Left ventricle myocardium superior (tissue), 1 donor: ENCODE measurements around the gene MRPL58. TPM values are rescaled to one million over a fixed set of nuclear protein-coding genes. Genes with fewer than 3 reads are reported as not detected.

Source experiments
- ATAC-seq: fragments of 200-7000 bp; cut with Tn5 transposase; one replicate; pipeline ENCODE4 v1.9.1; 2020; ENCODE audit warnings: mild to moderate bottlenecking, moderate library complexity
- DNase-seq: peaks from one replicate; pipeline ENCODE4 v3.0.0-alpha.2; 2020
- intact Hi-C: fragments of 100-400 bp; cut with micrococcal nuclease; formaldehyde crosslinking; loops from one replicate; pipeline ENCODE4 v1.11.0; 2022
- total RNA-seq: library from RNA; stranded (reverse); fragmentation: NEBNext Ultra II Directional; extraction: Animal tissue kit (Norgen Biotek cat#: 25700); gene quantifications from one replicate; pipeline ENCODE4 v1.2.1, GENCODE V29; 2021
- donor health status: DM: no; HTN: yes; CAD: no; lungs with severe emphysema.

MRPL58 gene
- total RNA-seq, 1 donor from 2014 or later: 51.5 TPM

- no peak for DNase-seq
- no peak for ATAC-seq
- intact Hi-C loops: no loop called here
Measured at GRCh38 chr17:75063626-75064025, 51.2 kb downstream of the MRPL58 start.

GRCh38 chr17:75064040-75064439 is 51.6 kb downstream of the MRPL58 start:
- DNase-seq: no peak
- intact Hi-C loops: no loop called here
- no peak for ATAC-seq

GRCh38 chr17:75064460-75064859 is 52.0 kb downstream of the MRPL58 start:
- DNase-seq: no peak
- intact Hi-C loops: no loop called here
- ATAC-seq: no peak

DNA sequence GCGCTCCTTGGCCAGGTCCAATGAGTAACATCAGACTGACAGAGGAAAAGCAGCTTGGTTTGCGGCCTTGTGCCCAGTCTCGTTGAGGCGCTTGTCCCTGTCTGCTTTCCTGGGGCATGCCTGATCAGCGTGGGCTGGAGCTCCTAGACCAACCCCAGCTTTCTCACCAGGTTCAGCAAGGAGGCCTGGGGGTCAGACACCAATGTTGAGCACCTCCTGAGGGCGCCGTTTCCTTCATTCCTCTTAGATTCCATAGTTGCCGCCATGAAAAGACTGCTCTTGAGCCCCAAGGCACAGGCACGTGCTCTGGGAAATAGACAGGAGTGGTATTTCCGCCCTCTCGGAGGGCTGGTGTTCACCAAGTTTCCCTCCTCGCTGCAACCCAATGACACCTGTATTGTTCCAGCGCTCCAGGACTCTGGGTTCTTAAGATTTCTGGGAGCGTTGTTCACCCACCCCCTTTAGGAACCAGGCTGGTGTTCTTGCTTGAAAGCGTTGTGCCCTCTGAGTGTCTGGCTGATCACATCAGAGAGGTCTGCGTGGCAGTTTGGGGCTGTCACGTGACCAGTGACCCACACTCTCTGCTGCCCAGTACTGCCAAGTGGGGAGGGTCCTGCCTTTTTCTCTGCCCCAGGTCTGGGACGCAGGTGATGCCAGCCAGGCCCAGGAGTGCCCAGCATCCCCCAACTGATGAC is 52.5 kb downstream of the MRPL58 start:
- intact Hi-C loops: no loop called here
- no peak for ATAC-seq
- DNase-seq: no peak

DNA sequence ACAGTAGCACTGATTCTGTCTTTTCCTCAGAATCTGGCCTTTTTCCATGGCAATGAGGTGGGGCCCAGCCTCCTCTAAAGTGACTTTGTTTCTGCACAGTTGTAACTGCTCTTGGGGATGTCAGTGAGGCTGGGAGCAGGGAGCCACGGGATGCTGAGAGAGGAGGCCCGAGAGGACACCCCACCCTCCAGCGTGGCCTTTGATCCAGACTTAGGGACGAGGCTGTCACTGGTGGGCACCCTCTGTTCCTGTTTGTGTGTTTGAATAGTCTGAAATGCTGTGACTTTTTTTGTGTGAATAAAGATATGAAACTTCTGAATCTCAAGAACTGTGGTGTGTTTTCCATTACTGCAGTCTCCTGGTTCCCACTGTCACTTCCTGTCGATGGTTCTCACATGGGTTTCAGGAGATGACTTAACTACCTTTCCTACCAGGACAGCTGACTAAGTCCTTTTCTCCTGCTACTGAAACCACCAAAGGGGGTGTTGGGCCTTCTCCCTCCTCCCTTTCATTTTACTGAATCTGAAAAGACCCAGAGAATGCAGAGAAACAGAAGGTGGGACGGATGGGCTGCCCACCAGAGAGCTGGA is 53.2 kb downstream of the MRPL58 start:
- no peak for ATAC-seq
- intact Hi-C loops: no loop called here
- DNase-seq: no peak

- ATAC-seq: no peak
- no peak for DNase-seq
- intact Hi-C loops: no loop called here
Measured at GRCh38 chr17:75067856-75068255, 55.4 kb downstream of the MRPL58 start.

DNA sequence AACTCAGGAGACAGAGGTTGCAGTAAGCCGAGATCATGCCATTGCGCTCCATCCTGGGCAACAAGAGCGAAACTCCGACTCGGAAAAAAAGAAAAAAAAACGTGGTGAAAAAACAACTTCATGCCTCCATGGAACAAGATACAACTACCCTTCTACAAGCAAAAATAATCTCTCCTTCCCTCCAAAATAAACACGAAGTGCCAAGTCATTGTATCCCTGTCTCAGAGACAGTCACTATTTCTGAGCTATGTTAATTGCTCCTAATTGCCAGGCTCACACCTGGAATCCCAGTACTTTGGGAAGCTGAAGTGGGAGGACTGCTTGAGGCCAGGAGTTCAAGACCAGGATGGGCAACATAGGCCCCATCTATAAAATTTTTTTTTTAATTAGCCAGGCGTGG is 56.3 kb downstream of the MRPL58 start:
- ATAC-seq: no peak
- intact Hi-C loops: no loop called here
- DNase-seq: no peak

- no peak for DNase-seq
- intact Hi-C loops: no loop called here
- no peak for ATAC-seq
Measured at GRCh38 chr17:75069783-75070182, 57.3 kb downstream of the MRPL58 start.

Other genes with a start within 250 kb of the MRPL58 start
- gene NAT9, start 236.3 kb upstream of the MRPL58 start, total RNA-seq: 21.1 TPM
- gene GRIN2C, start 152.8 kb upstream of the MRPL58 start, total RNA-seq: 0.52 TPM
- 4.5 TPM for gene FDXR, start 139.7 kb upstream of the MRPL58 start, total RNA-seq
- not detected for gene FADS6, start 119.0 kb upstream of the MRPL58 start, total RNA-seq
- not detected for gene USH1G, start 89.4 kb upstream of the MRPL58 start, total RNA-seq
- not detected for gene OTOP2, start 88.4 kb upstream of the MRPL58 start, total RNA-seq
- gene OTOP3, start 76.8 kb upstream of the MRPL58 start, total RNA-seq: not detected
- 11.2 TPM for gene HID1, start 39.9 kb upstream of the MRPL58 start, total RNA-seq
- gene CDR2L, start 25.0 kb upstream of the MRPL58 start, total RNA-seq: 18.3 TPM
- gene ATP5PD, start 34.3 kb downstream of the MRPL58 start, total RNA-seq: 937 TPM
- 24.1 TPM for gene KCTD2, start 34.6 kb downstream of the MRPL58 start, total RNA-seq
- gene SLC16A5, start 75.3 kb downstream of the MRPL58 start, total RNA-seq: 7.2 TPM
- gene ARMC7, start 97.3 kb downstream of the MRPL58 start, total RNA-seq: 6.0 TPM
- gene NT5C, start 119.1 kb downstream of the MRPL58 start, total RNA-seq: 25.5 TPM
- gene JPT1, start 141.8 kb downstream of the MRPL58 start, total RNA-seq: 14.0 TPM
- 221 TPM for gene SUMO2, start 170.3 kb downstream of the MRPL58 start, total RNA-seq
- 28.0 TPM for gene NUP85, start 193.0 kb downstream of the MRPL58 start, total RNA-seq
- 26.2 TPM for gene GGA3, start 248.9 kb downstream of the MRPL58 start, total RNA-seq
- gene MRPS7, start 249.2 kb downstream of the MRPL58 start, total RNA-seq: 132 TPM